Adrenal gland (tissue), 12 donors: ENCODE data around the gene RDH16. TPM values are rescaled to one million over a fixed set of nuclear protein-coding genes. Genes with fewer than 3 reads are reported as not detected.
"Not testable (repeated sequence)": the region's sequence is repeated elsewhere in the genome, so short reads cannot be mapped to it uniquely, and the experiment has no call there.

Source experiments
- DNase-seq, 7 donors: peaks; one replicate each; pipeline ENCODE4 v3.0.0-alpha.2; 2019 to 2020
- H3K27ac ChIP-seq, 5 donors: fragments of 200-600 bp; sonication (generic) in 4 of 5; 1 replicate in 3 of 5; 2 replicates in 2 of 5; pipeline versions ENCODE4 v1.5.1 to v1.8.0; 2016 to 2020; ENCODE audit warnings: mild to moderate bottlenecking in 1 of 5
- H3K27me3 ChIP-seq: fragments of 200-600 bp; 2 replicates; pipeline ENCODE4 v1.8.0; 2021
- H3K36me3 ChIP-seq, 2 donors: fragments of 200-600 bp; replicated peaks in 1 of 2; 1 replicate in 1 of 2; 2 replicates in 1 of 2; pipeline versions ENCODE4 v1.5.1 to v1.8.0; 2018 to 2022
- H3K4me1 ChIP-seq, 2 donors: fragments of 200-600 bp; replicated peaks in 1 of 2; 1 replicate in 1 of 2; 2 replicates in 1 of 2; pipeline versions ENCODE4 v1.5.1 to v1.8.0; 2018 to 2021
- H3K4me3 ChIP-seq, 4 donors: fragments of 200-600 bp; sonication (generic) in 3 of 4; one replicate each; pipeline ENCODE4 v1.5.1; 2016 to 2018
- H3K9me3 ChIP-seq, 3 donors: fragments of 200-600 bp; sonication (generic) in 1 of 3; replicated peaks in 1 of 3; 1 replicate in 2 of 3; 2 replicates in 1 of 3; pipeline versions ENCODE4 v1.5.1 to v1.8.0; 2016 to 2021
- CTCF ChIP-seq, 6 experiments: fragments of 450-650 bp in 4 of 6; fragments of 200-600 bp in 2 of 6; sonication (generic) in 1 of 6; IDR thresholded peaks; 1 replicate in 5 of 6; 2 replicates in 1 of 6; pipeline versions ENCODE4 v1.5.1 to v1.8.0; 2016 to 2021; ENCODE audit warnings: antibody characterized with exemption in 6 of 6, mild to moderate bottlenecking in 2 of 6, moderate library complexity in 1 of 6
- POLR2A ChIP-seq, 2 donors: fragments of 450-650 bp; IDR thresholded peaks; one replicate each; pipeline ENCODE4 v1.6.1; 2017; ENCODE audit warnings: antibody characterized with exemption in 2 of 2, mild to moderate bottlenecking in 2 of 2, moderate library complexity in 1 of 2
- WGBS, 4 donors: extraction: QIAGEN DNeasy Blood & Tissue Kit in 2 of 4; methylation state at CpG; one replicate each; pipeline versions ENCODE4 v1.1.5 to v1.1.7; 2013 to 2017; 5-methylcytosine and 5-hydroxymethylcytosine counted together
- intact Hi-C, 2 donors: fragments of 100-400 bp; cut with DNase I; formaldehyde crosslinking; loops; one replicate each; pipeline versions ENCODE4 v1.14.1 to v1.15.0; 2022 to 2023
- polyA plus RNA-seq, 3 donors: library from polyadenylated mRNA; stranded (reverse); fragments of 200-250 nt in 2 of 3; fragments of 350-450 nt in 1 of 3; fragmentation: Illumina TruSeq in 1 of 3; extraction: RNeasy Lipid Tissue Mini Kit (QIAGEN cat#74804) in 1 of 3; gene quantifications; one replicate each; pipeline ENCODE4 v1.2.3, GENCODE V29; 2013 to 2014
- total RNA-seq, 9 donors: library from RNA; depleted of rRNA in 4 of 9; stranded (reverse); fragments of >200 nt in 4 of 9; fragments of 120-200 nt in 1 of 9; fragmentation: NEBNext Ultra II Directional in 1 of 9; extraction: Animal tissue kit (Norgen Biotek cat#: 25700) in 1 of 9; gene quantifications; one replicate each; pipeline versions ENCODE4 v1.1.0 to v1.2.4, GENCODE V29; 2013 to 2023
- donor health status: healthy with polysubstance abuse.
- donor health status: Bipolar disorder and iron deficiency.
- donor health status: DM: yes; HTN: yes; CAD: no.
- donor health status: DM: no; HTN: no; CAD: no.
- donor health status: DM: no; HTN: no; CAD: no.
- donor health status: DM: yes; HTN: yes; CAD: no.

Gene RDH16
- total and polyA plus RNA-seq, 12 donors = 0.05 to 1.1 (median 0.55) TPM; not detected in 1

- peak in 5 of 7 donors; percentile 36 to 68 (median 46) for DNase-seq
- 30 to 36% (median 36%) methylated on average over 5 of the region's 5 CpGs for WGBS, 4 donors
- TF ChIP-seq CTCF (IDR thresholded peaks at IDR 0.05) = no peak
- intact Hi-C loops = loop anchor here in 1 of 2 donors (5.0 kb wide), 1 partner anchor 231 kb away; no protein-coding TSS in a partner anchor
- Histone ChIP-seq H3K4me3 (no peak overlapping the region), H3K9me3 (no peaks in the 10 kb centered on the region), H3K36me3 (no peaks in the 10 kb centered on the region), H3K4me1 (peaks cover 4 to 24% of the 10 kb centered on the region in 2 donors), H3K27me3 (no peaks in the 10 kb centered on the region), H3K27ac (peak overlapping the region in 3 of 5 donors; percentile 6 to 53 (median 19))
Measured at GRCh38 chr12:56988207-56988739, 30.9 kb upstream of the RDH16 start.

DNA sequence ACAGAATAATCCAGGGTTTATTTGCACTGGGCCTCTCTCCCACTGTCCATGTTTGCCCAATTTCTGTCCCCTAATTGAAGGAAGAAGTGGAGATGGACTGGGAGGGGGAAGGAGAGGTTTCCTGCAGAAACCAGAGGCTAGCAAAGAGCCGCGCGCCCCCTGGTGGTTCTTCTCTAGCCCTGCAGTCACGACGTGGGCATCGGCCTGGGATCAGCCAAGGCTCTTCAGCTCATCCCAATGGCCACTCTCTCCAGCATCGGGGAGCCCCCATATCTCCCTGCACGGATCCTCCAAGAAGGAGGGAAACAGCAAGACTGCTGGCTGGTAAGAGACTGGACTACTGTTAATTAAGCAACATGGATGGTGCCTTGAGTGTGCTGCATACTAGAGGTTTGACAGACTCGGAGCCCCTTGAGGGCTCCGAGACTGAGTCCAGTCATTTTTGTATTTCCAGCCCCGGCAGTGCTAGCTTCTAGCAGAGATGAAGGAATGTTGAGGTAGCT, 30.2 kb upstream of the RDH16 start:
- 18 to 32% (median 22%) methylated on average over 8 to 11 of the region's 11 CpGs for WGBS, 4 donors
- DNase-seq = peak; percentile 82 to 94 (median 84)
- intact Hi-C loops = loop anchor here in 1 of 2 donors (5.0 kb wide), 1 partner anchor 230 kb away; no protein-coding TSS in a partner anchor

GRCh38 chr12:56987011-56987410, 29.6 kb upstream of the RDH16 start:
- Histone ChIP-seq H3K36me3 (no peaks in the 10 kb centered on the region), H3K27ac (no peak overlapping the region), H3K4me1 (peaks cover 4 to 21% of the 10 kb centered on the region in 2 donors), H3K27me3 (no peaks in the 10 kb centered on the region), H3K9me3 (no peaks in the 10 kb centered on the region), H3K4me3 (no peak overlapping the region)
- TF ChIP-seq POLR2A (IDR thresholded peaks at IDR 0.05) (no peak), CTCF (IDR thresholded peaks at IDR 0.05) (no peak)
- DNase-seq = no peak
- intact Hi-C loops = loop anchor here in 1 of 2 donors (5.0 kb wide), 1 partner anchor 230 kb away; no protein-coding TSS in a partner anchor

More for the DNA sequence above, 30.2 kb upstream of the RDH16 start:
- Histone ChIP-seq H3K27ac (peak overlapping the region in 2 of 5 donors; percentile 6 to 19), H3K9me3 (no peaks in the 10 kb centered on the region), H3K27me3 (no peaks in the 10 kb centered on the region), H3K4me1 (peaks cover 4 to 24% of the 10 kb centered on the region in 2 donors), H3K4me3 (no peak overlapping the region), H3K36me3 (no peaks in the 10 kb centered on the region)
- TF ChIP-seq CTCF (IDR thresholded peaks at IDR 0.05) = peak; percentile 94 to 98 (median 96)
- no peak for TF ChIP-seq POLR2A (IDR thresholded peaks at IDR 0.05)

DNA sequence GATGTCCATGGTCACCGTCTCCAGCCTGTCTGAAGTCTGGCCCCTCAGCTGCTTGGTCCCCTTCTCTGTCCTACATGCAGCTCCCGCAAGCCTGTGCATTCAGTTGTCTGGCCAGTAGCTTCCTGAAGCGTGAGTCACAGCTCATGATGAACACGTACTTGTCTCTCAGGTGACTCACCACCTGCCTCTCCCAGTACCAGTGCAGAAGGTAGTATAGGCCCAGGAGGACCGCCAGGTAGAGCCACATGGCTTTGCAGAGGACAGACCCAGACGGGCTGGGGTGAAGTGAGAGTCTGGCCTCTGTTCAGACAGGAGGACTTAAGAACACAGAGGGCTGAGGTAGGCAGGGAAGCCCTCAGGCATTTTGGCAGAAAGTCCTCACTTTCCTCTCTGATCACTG, 28.3 kb upstream of the RDH16 start:
- H3K27me3 ChIP-seq, H3K27ac ChIP-seq, H3K4me1 ChIP-seq, H3K4me3 ChIP-seq, H3K36me3 ChIP-seq, H3K9me3 ChIP-seq: not testable (repeated sequence)
- peak in 4 of 7 donors; percentile 51 to 62 (median 57) for DNase-seq
- WGBS, 4 donors = 57 to 70% (median 65%) methylated on average over 2 to 5 of the region's 6 CpGs
- intact Hi-C loops = loop anchor here in 1 of 2 donors (5.0 kb wide), 1 partner anchor 228 kb away; no protein-coding TSS in a partner anchor

DNA sequence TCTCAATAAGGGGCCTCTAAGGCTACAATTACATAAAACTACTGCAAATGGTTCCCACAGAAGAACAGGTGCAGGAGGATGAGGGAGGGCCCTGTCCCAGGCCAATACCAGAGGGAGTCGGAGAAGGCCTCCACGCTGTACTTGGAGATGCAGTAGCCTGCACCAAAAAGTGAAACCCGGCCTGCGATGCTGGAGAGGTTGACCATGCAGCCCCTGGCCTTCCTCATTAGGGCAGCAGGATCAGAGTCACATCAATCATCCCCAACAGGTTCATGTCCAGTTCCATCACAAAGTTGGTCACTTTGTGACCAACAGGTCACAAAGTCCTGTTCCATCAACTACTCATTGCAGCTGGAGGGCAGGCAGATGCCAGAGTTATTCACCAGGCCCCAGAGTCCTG, 26.0 kb upstream of the RDH16 start:
- intact Hi-C loops = no loop called here
- Histone ChIP-seq H3K27me3 (no peaks in the 10 kb centered on the region), H3K9me3 (no peaks in the 10 kb centered on the region), H3K4me1 (peaks cover 4 to 9% of the 10 kb centered on the region in 2 donors), H3K36me3 (no peaks in the 10 kb centered on the region), H3K4me3 (no peak overlapping the region), H3K27ac (no peak overlapping the region)
- TF ChIP-seq POLR2A (IDR thresholded peaks at IDR 0.05) (no peak), CTCF (IDR thresholded peaks at IDR 0.05) (no peak)
- 74 to 81% (median 81%) methylated on average over 4 of the region's 4 CpGs; no CpG with 5 or more reads in 1 of the 4 donors for WGBS, 4 donors
- DNase-seq = no peak

DNA sequence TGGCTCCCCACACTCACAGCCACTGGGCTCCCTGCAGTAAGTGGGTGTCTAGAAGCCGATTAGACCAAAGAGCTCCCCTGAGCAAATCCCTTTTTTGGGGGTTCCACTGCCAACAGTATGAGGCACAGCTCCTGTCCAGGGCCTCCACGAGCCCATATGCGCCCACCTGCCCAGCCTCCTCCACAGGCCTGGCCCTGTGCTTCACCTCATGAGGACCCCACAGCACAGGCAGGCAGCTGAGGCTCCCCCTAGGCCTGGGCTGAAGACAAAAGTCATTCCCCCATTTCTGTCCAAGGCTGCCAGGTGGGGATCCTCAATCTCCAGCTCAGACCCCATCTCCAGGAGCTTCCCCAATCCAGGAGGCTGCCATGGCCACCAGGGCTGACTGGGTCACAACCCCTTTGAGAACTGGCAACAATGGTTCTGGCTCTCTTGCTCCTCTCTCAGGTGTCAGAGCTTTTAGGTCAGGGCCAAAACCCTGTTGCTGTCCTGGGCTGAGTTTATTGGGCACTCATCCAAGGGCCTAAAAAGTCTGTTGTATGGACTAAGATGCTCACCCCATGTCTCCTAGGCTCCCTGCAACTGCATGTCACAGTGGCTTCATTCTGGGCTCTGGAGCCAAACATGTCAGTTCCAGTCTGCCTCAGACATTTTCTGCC, 25.3 kb upstream of the RDH16 start:
- H3K4me3 ChIP-seq, intact Hi-C loops, H3K4me1 ChIP-seq, H3K27me3 ChIP-seq, H3K36me3 ChIP-seq, DNase-seq, H3K27ac ChIP-seq, H3K9me3 ChIP-seq: not testable (repeated sequence)
- 84 to 100% (median 92%) methylated on average over 2 to 3 of the region's 3 CpGs; no CpG with 5 or more reads in 1 of the 4 donors for WGBS, 4 donors
